Measurements from ENCODE around the gene MACF1. TPM values are rescaled to one million over a fixed set of nuclear protein-coding genes. Genes with fewer than 3 reads are reported as not detected.

The MACF1 gene
- total RNA-seq, 4 donors from 2014 or later: 187 to 436 (median 261) TPM

DNA sequence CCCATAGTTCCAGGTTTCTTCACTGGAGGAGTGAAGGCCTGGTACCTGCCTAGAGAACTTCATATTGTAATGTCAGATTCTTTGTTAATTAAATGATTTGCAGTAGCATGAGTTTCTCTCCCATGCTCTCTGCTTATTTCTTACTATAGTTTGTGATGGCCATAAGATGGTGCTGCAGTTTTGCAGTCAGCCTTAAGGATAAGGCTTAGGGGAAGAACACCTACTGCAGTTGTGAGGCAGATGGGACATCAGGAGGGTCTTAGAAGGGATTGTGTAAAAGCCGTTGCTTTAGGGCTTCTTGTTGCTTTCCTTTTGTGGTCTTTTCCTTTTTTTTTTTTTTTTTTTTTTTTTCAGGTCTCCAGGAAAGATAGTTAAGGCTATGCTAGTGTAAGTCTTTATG lies 61.8 kb downstream of the MACF1 start:
- H3K36me3 ChIP-seq: no peaks in the 10 kb centered on the region
- no peaks in the 10 kb centered on the region for H3K27me3 ChIP-seq
- no peak for DNase-seq
- peaks cover 0 to 25% (median 7%) of the 10 kb centered on the region in 4 donors for H3K4me1 ChIP-seq
- peak in 3 of 6 experiments; percentile 28 to 52 (median 34) for TF ChIP-seq CTCF (IDR thresholded peaks at IDR 0.05)
- TF ChIP-seq POLR2A (IDR thresholded peaks at IDR 0.05): no peak
- no peak overlapping the region for H3K27ac ChIP-seq
- H3K4me3 ChIP-seq: no peak overlapping the region
- H3K9me3 ChIP-seq: no peaks in the 10 kb centered on the region

DNA sequence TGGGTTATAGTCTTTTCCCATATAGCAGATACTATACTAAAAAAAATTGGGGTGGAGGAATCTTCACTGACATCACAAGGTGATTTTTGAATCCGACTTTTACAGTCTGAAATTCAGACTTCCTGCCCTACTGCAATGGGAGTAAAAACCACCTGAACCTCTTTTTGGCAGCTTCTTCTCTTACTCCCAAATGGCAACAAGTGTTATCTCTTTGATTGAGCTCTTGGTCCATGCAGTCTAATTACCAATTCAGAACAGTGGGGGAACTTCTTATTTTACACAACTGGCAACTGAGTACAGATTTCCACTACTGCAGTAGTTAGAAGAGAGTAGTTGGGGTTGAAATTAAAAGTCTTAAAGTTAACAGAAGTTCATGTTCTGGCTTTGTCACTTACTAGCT lies 62.3 kb downstream of the MACF1 start:
- no peak for TF ChIP-seq POLR2A (IDR thresholded peaks at IDR 0.05)
- no peak for TF ChIP-seq CTCF (IDR thresholded peaks at IDR 0.05)
- H3K4me1 ChIP-seq: peaks cover 0 to 30% (median 7%) of the 10 kb centered on the region in 4 donors
- no peaks in the 10 kb centered on the region for H3K36me3 ChIP-seq
- DNase-seq: no peak
- no peaks in the 10 kb centered on the region for H3K9me3 ChIP-seq
- H3K27ac ChIP-seq: no peak overlapping the region
- no peak overlapping the region for H3K4me3 ChIP-seq
- no peaks in the 10 kb centered on the region for H3K27me3 ChIP-seq

DNA sequence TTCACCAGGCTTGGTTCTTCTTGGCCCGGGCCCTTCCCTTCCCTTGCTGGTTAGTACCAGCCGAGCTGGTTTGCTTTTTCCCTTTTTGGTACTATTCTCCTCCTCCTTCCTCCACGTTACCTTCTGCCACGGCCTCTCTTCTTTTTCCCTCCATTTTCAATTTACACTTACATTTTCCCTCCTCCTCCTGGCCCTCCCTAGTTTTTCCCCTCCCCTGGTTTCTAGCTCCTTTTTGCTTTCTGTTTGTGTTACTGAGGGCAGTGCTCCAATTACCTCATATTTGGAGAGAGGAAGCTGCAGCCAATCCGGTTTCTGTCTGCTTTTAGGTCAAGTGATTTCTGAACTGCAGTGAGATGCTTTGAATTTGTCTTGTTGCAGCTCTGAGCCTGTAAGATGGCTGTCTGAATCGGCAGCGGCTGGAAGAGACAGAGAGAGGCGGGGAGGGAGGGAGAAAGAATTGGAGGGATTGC lies 63.7 kb downstream of the MACF1 start:
- no peaks in the 10 kb centered on the region for H3K27me3 ChIP-seq
- H3K36me3 ChIP-seq: no peaks in the 10 kb centered on the region
- H3K27ac ChIP-seq: peak overlapping the region; percentile 32 to 77 (median 56)
- peak in 1 of 3 donors; percentile 29 for DNase-seq
- peaks cover 0 to 44% (median 7%) of the 10 kb centered on the region in 4 donors for H3K4me1 ChIP-seq
- peak overlapping the region in 2 of 4 donors; percentile 14 to 23 for H3K4me3 ChIP-seq
- H3K9me3 ChIP-seq: no peaks in the 10 kb centered on the region
- TF ChIP-seq CTCF (IDR thresholded peaks at IDR 0.05) (no peak), POLR2A (IDR thresholded peaks at IDR 0.05) (no peak)

- peak overlapping the region in 1 of 4 donors; percentile 23 for H3K4me3 ChIP-seq
- no peaks in the 10 kb centered on the region for H3K36me3 ChIP-seq
- H3K27me3 ChIP-seq: no peaks in the 10 kb centered on the region
- peaks cover 0 to 50% (median 7%) of the 10 kb centered on the region in 4 donors for H3K4me1 ChIP-seq
- DNase-seq: no peak
- H3K9me3 ChIP-seq: no peaks in the 10 kb centered on the region
- H3K27ac ChIP-seq: peak overlapping the region; percentile 32 to 77 (median 56)
- TF ChIP-seq CTCF (IDR thresholded peaks at IDR 0.05) (no peak), POLR2A (IDR thresholded peaks at IDR 0.05) (no peak)
Measured at GRCh38 chr1:39268906-39269305, 64.4 kb downstream of the MACF1 start.

DNA sequence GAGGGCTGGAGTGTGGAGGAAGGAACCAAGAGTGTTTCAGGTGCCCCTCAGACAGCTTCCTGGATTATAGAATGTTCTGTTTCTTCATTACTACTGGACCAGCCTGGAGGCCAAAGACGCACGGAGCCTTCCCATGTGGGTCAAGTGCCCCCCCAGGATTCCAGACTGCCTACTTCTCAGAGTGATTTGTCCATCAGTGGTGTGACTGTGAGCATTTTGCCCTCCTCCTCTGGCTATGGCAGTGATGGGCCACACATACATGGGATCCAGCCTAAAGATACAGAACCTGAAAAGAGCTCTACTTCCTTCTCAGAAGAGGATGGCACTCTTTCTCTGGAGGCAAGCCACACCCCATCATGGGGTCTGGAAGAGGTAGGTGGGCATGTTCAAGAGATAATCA lies 64.9 kb downstream of the MACF1 start:
- peaks cover 0 to 50% (median 7%) of the 10 kb centered on the region in 4 donors for H3K4me1 ChIP-seq

More for the DNA sequence above, 64.9 kb downstream of the MACF1 start:
- no peak for DNase-seq
- H3K4me3 ChIP-seq: peak overlapping the region in 1 of 4 donors; percentile 4
- no peaks in the 10 kb centered on the region for H3K27me3 ChIP-seq
- no peaks in the 10 kb centered on the region for H3K36me3 ChIP-seq
- TF ChIP-seq CTCF (IDR thresholded peaks at IDR 0.05) (no peak), POLR2A (IDR thresholded peaks at IDR 0.05) (no peak)
- H3K9me3 ChIP-seq: no peaks in the 10 kb centered on the region
- peak overlapping the region in 3 of 4 donors; percentile 33 to 77 (median 65) for H3K27ac ChIP-seq
